Astrocyte (in vitro differentiated cells and primary cell): Measurements from ENCODE around the gene NKAIN4. TPM values are rescaled to one million over a fixed set of nuclear protein-coding genes. Genes with fewer than 3 reads are reported as not detected.

Experiments
- DNase-seq: peaks from one replicate; pipeline ENCODE4 v3.0.0-alpha.2; 2010; ENCODE audit warnings: low read depth
- FAIRE-seq: peaks from 2 replicates; lab custom pipeline; 2011; peaks lifted over from hg19 to GRCh38; lab: Jason Lieb, UNC
- H2AFZ ChIP-seq: 2 replicates; pipeline ENCODE4 v1.6.0; 2012; ENCODE audit warnings: low read depth, low read length, inconsistent platforms
- H3K27ac ChIP-seq: 2 replicates; pipeline ENCODE4 v1.5.1; 2011; ENCODE audit warnings: low read depth, low read length, inconsistent platforms
- H3K27me3 ChIP-seq: 2 replicates; pipeline ENCODE4 v1.6.0; 2011; ENCODE audit warnings: low read length, inconsistent platforms; ENCODE audit not compliant: insufficient read depth
- H3K36me3 ChIP-seq: 2 replicates; pipeline ENCODE4 v1.5.1; 2011; ENCODE audit warnings: low read length, inconsistent platforms; ENCODE audit not compliant: insufficient read depth
- H3K4me1 ChIP-seq: 2 replicates; pipeline ENCODE4 v1.5.1; 2011; ENCODE audit warnings: low read length, inconsistent platforms; ENCODE audit not compliant: insufficient read depth
- H3K4me2 ChIP-seq: 2 replicates; pipeline ENCODE4 v1.6.0; 2012; ENCODE audit warnings: low read length, inconsistent platforms
- H3K4me3 ChIP-seq: 2 replicates; pipeline ENCODE4 v1.5.1; 2011; ENCODE audit warnings: low read depth, mild to moderate bottlenecking, low read length, inconsistent platforms; ENCODE audit not compliant: insufficient read depth
- H3K79me2 ChIP-seq: 2 replicates; pipeline ENCODE4 v1.6.0; 2012; ENCODE audit warnings: mild to moderate bottlenecking, low read length, inconsistent platforms; ENCODE audit not compliant: insufficient read depth
- H3K9ac ChIP-seq: 2 replicates; pipeline ENCODE4 v1.6.0; 2012; ENCODE audit warnings: mild to moderate bottlenecking, low read length, inconsistent platforms
- H3K9me3 ChIP-seq: 2 replicates; pipeline ENCODE4 v1.5.1; 2012; ENCODE audit warnings: low read depth, mild to moderate bottlenecking, low read length, inconsistent platforms; ENCODE audit not compliant: insufficient read depth
- H4K20me1 ChIP-seq: 2 replicates; pipeline ENCODE4 v1.6.0; 2012; ENCODE audit warnings: low read length, inconsistent platforms; ENCODE audit not compliant: insufficient read depth
- H3K27ac Mint-ChIP-seq: one replicate; pipeline ENCODE4 v1.8.0; 2021; ENCODE audit warnings: mild to moderate bottlenecking, mixed read lengths; ENCODE audit not compliant: unreplicated experiment
- H3K27me3 Mint-ChIP-seq: one replicate; pipeline ENCODE4 v1.8.0; 2021; ENCODE audit warnings: low read depth, mixed read lengths; ENCODE audit not compliant: unreplicated experiment
- H3K36me3 Mint-ChIP-seq: one replicate; pipeline ENCODE4 v1.8.0; 2021; ENCODE audit warnings: low read depth, mixed read lengths; ENCODE audit not compliant: unreplicated experiment
- H3K4me1 Mint-ChIP-seq: one replicate; pipeline ENCODE4 v1.8.0; 2021; ENCODE audit warnings: low read depth, mixed read lengths; ENCODE audit not compliant: unreplicated experiment
- H3K4me3 Mint-ChIP-seq: one replicate; pipeline ENCODE4 v1.8.0; 2021; ENCODE audit warnings: mild to moderate bottlenecking, moderate library complexity, mixed read lengths; ENCODE audit not compliant: unreplicated experiment
- H3K9me3 Mint-ChIP-seq: one replicate; pipeline ENCODE4 v1.8.0; 2021; ENCODE audit warnings: mild to moderate bottlenecking, mixed read lengths; ENCODE audit not compliant: unreplicated experiment
- CTCF ChIP-seq: IDR thresholded peaks from 2 replicates; pipeline ENCODE4 v1.5.1; 2011; ENCODE audit warnings: low read depth, mild to moderate bottlenecking, inconsistent platforms, low read length, moderate library complexity; ENCODE audit not compliant: insufficient read depth
- EZH2 ChIP-seq: IDR thresholded peaks from 2 replicates; pipeline ENCODE4 v1.6.1; 2012; ENCODE audit warnings: mild to moderate bottlenecking, low read length, inconsistent platforms; ENCODE audit not compliant: insufficient read depth
- total RNA-seq: library from RNA; stranded (reverse); gene quantifications from 2 replicates; pipeline ENCODE4 v1.2.1, GENCODE V29; 2021

Gene NKAIN4
- total RNA-seq, 1 donor from 2014 or later: 162 TPM

GRCh38 chr20:63220696-63221399 lies 33.4 kb downstream of the NKAIN4 start:
- Mint-ChIP-seq H3K9me3 (no peaks in the 10 kb centered on the region), H3K27me3 (peaks cover 20% of the 10 kb centered on the region), H3K27ac (no peak overlapping the region), H3K4me1 (peaks cover 22% of the 10 kb centered on the region), H3K36me3 (no peaks in the 10 kb centered on the region), H3K4me3 (no peak overlapping the region)
- Histone ChIP-seq H3K27me3 (peaks cover 7% of the 10 kb centered on the region), H3K4me3 (no peak overlapping the region), H3K79me2 (no peaks in the 10 kb centered on the region), H4K20me1 (peaks cover 4% of the 10 kb centered on the region), H2AFZ (no peak overlapping the region), H3K4me2 (no peak overlapping the region), H3K36me3 (no peaks in the 10 kb centered on the region), H3K4me1 (peaks cover 28% of the 10 kb centered on the region), H3K9me3 (no peaks in the 10 kb centered on the region), H3K27ac (no peak overlapping the region), H3K9ac (no peak overlapping the region)
- DNase-seq: no peak
- TF ChIP-seq EZH2 (no peak), CTCF (no peak)
- FAIRE-seq: no peak

GRCh38 chr20:63219866-63220521 lies 34.3 kb downstream of the NKAIN4 start:
- H3K9me3 ChIP-seq: no peaks in the 10 kb centered on the region
- H3K4me3 ChIP-seq: no peak overlapping the region
- no peak overlapping the region for H3K27ac ChIP-seq
- Mint-ChIP-seq H3K27ac (peak overlapping the region; percentile 53), H3K4me1 (peaks cover 20% of the 10 kb centered on the region), H3K36me3 (peaks cover 3% of the 10 kb centered on the region), H3K9me3 (no peaks in the 10 kb centered on the region), H3K4me3 (no peak overlapping the region), H3K27me3 (peaks cover 20% of the 10 kb centered on the region)
- no peak overlapping the region for H3K4me2 ChIP-seq
- TF ChIP-seq EZH2 (no peak), CTCF (no peak)
- peaks cover 26% of the 10 kb centered on the region for H3K4me1 ChIP-seq
- FAIRE-seq (no peak), DNase-seq (no peak)
- no peak overlapping the region for H2AFZ ChIP-seq
- H3K36me3 ChIP-seq: no peaks in the 10 kb centered on the region
- H3K27me3 ChIP-seq: peaks cover 7% of the 10 kb centered on the region
- H3K9ac ChIP-seq: no peak overlapping the region
- peaks cover 10% of the 10 kb centered on the region for H4K20me1 ChIP-seq
- peaks cover 7% of the 10 kb centered on the region for H3K79me2 ChIP-seq

GRCh38 chr20:63219447-63219821 lies 34.8 kb downstream of the NKAIN4 start:
- Mint-ChIP-seq H3K4me3 (no peak overlapping the region), H3K4me1 (peaks cover 20% of the 10 kb centered on the region), H3K27me3 (peaks cover 20% of the 10 kb centered on the region), H3K9me3 (no peaks in the 10 kb centered on the region), H3K36me3 (peaks cover 5% of the 10 kb centered on the region), H3K27ac (no peak overlapping the region)
- peaks cover 15% of the 10 kb centered on the region for H4K20me1 ChIP-seq
- peaks cover 26% of the 10 kb centered on the region for H3K4me1 ChIP-seq
- H3K27ac ChIP-seq: no peak overlapping the region
- no peak overlapping the region for H3K4me3 ChIP-seq
- FAIRE-seq: no peak
- H2AFZ ChIP-seq: no peak overlapping the region
- DNase-seq: no peak
- H3K27me3 ChIP-seq: peaks cover 7% of the 10 kb centered on the region
- no peak overlapping the region for H3K9ac ChIP-seq
- H3K9me3 ChIP-seq: no peaks in the 10 kb centered on the region
- TF ChIP-seq CTCF: no peak
- no peak for TF ChIP-seq EZH2
- peaks cover 13% of the 10 kb centered on the region for H3K79me2 ChIP-seq
- H3K36me3 ChIP-seq: peaks cover under 1% of the 10 kb centered on the region
- H3K4me2 ChIP-seq: no peak overlapping the region
